GM18526 (cell line): ENCODE measurements around the gene RAD51B.

Source experiments
- POLR2A ChIP-seq: IDR thresholded peaks from 3 replicates; pipeline ENCODE4 v1.6.1; 2011; ENCODE audit not compliant: insufficient read length; ENCODE audit errors: extremely low read depth

The RAD51B gene

GRCh38 chr14:68644101-68644500, 824.5 kb downstream of the RAD51B start:
- TF ChIP-seq POLR2A = no peak

GRCh38 chr14:68645371-68645770, 825.8 kb downstream of the RAD51B start:
- TF ChIP-seq POLR2A = no peak

GRCh38 chr14:68649476-68650189, 830.1 kb downstream of the RAD51B start:
- TF ChIP-seq POLR2A = no peak

GRCh38 chr14:68650404-68650994, 830.9 kb downstream of the RAD51B start:
- no peak for TF ChIP-seq POLR2A

GRCh38 chr14:68651075-68651474, 831.5 kb downstream of the RAD51B start:
- TF ChIP-seq POLR2A = no peak

- TF ChIP-seq POLR2A = no peak
These were observed 832.3 kb downstream of the RAD51B start for GRCh38 chr14:68651652-68652432.

- no peak for TF ChIP-seq POLR2A
These were observed 832.8 kb downstream of the RAD51B start for GRCh38 chr14:68652433-68652690.

GRCh38 chr14:68653108-68653507, 833.5 kb downstream of the RAD51B start:
- TF ChIP-seq POLR2A = no peak

GRCh38 chr14:68653804-68654203, 834.2 kb downstream of the RAD51B start:
- no peak for TF ChIP-seq POLR2A

- TF ChIP-seq POLR2A = no peak
These were observed 834.9 kb downstream of the RAD51B start for GRCh38 chr14:68654471-68654941.

- no peak for TF ChIP-seq POLR2A
These were observed 835.6 kb downstream of the RAD51B start for GRCh38 chr14:68655021-68655831.

GRCh38 chr14:68655911-68656316, 836.3 kb downstream of the RAD51B start:
- TF ChIP-seq POLR2A = no peak

GRCh38 chr14:68656452-68656851, 836.9 kb downstream of the RAD51B start:
- TF ChIP-seq POLR2A = no peak

- no peak for TF ChIP-seq POLR2A
These were observed 837.9 kb downstream of the RAD51B start for GRCh38 chr14:68657300-68658028.

GRCh38 chr14:68658029-68658509, 838.5 kb downstream of the RAD51B start:
- TF ChIP-seq POLR2A = no peak
